ENCODE results near the gene RASGEF1B. TPM values are rescaled to one million over a fixed set of nuclear protein-coding genes. Genes with fewer than 3 reads are reported as not detected.

Gene RASGEF1B
- total RNA-seq, 1 donor from 2014 or later = 2.3 TPM

DNA sequence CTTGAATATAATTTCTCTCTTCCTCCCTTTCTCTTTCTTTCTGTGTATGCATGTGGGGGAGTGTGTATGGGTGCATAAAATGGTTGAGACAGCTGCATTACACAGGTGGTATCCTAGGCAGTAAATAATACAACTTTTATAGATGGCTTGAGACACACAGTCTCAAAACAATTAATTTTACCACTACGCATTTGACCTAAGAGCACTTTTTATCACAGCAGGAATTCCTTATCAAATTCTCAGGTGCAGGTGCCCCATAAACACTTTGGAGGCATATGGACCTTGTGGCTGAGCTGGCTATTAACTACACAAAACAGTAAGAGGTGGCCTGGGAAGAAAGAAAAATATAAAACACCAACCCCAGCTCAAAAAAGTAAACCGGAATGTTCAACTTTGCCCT is 91.3 kb downstream of the RASGEF1B start:
- H3K27ac Mint-ChIP-seq (ENCODE audit: unreplicated experiment) = no peak overlapping the region
- no peak overlapping the region for H3K4me3 Mint-ChIP-seq (ENCODE audit: unreplicated experiment)
- peaks cover 18% of the 10 kb centered on the region for H3K27me3 Mint-ChIP-seq (ENCODE audit: low read depth)
- TF ChIP-seq, protein P1, sequence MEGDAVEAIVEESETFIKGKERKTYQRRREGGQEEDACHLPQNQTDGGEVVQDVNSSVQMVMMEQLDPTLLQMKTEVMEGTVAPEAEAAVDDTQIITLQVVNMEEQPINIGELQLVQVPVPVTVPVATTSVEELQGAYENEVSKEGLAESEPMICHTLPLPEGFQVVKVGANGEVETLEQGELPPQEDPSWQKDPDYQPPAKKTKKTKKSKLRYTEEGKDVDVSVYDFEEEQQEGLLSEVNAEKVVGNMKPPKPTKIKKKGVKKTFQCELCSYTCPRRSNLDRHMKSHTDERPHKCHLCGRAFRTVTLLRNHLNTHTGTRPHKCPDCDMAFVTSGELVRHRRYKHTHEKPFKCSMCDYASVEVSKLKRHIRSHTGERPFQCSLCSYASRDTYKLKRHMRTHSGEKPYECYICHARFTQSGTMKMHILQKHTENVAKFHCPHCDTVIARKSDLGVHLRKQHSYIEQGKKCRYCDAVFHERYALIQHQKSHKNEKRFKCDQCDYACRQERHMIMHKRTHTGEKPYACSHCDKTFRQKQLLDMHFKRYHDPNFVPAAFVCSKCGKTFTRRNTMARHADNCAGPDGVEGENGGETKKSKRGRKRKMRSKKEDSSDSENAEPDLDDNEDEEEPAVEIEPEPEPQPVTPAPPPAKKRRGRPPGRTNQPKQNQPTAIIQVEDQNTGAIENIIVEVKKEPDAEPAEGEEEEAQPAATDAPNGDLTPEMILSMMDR (IDR thresholded peaks at IDR 0.05) = no peak
- H3K4me1 Mint-ChIP-seq (ENCODE audit: low read depth) = no peaks in the 10 kb centered on the region
- no peak for DNase-seq (ENCODE audit: low spot score)
- H3K36me3 Mint-ChIP-seq (ENCODE audit: low read depth) = no peaks in the 10 kb centered on the region
- H3K9me3 Mint-ChIP-seq (ENCODE audit: low read depth) = no peaks in the 10 kb centered on the region

DNA sequence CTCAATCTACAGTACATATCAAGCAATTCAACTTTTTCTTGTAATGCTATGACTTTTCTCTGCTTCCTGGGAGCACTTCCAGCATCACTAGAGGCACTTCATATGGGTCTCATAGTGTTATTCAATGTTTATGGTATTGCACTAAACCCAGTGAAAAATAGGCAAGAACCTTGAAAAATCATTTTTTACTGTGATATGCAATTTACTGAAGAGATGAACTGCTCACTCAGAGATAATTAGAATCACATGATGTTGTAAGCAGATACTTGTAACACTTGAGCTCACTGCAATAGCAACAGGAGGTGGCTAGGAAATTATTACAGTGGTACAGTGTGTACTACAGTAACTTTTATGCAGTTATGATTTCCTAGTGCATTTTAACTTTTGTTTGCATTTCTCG is 93.3 kb downstream of the RASGEF1B start:
- Mint-ChIP-seq H3K4me1 (ENCODE audit: low read depth) (no peaks in the 10 kb centered on the region), H3K4me3 (ENCODE audit: unreplicated experiment) (no peak overlapping the region), H3K9me3 (ENCODE audit: low read depth) (no peaks in the 10 kb centered on the region), H3K36me3 (ENCODE audit: low read depth) (no peaks in the 10 kb centered on the region), H3K27me3 (ENCODE audit: low read depth) (peaks cover 13% of the 10 kb centered on the region), H3K27ac (ENCODE audit: unreplicated experiment) (no peak overlapping the region)
- DNase-seq (ENCODE audit: low spot score) = no peak
- TF ChIP-seq, protein P1 (IDR thresholded peaks at IDR 0.05) = no peak

DNA sequence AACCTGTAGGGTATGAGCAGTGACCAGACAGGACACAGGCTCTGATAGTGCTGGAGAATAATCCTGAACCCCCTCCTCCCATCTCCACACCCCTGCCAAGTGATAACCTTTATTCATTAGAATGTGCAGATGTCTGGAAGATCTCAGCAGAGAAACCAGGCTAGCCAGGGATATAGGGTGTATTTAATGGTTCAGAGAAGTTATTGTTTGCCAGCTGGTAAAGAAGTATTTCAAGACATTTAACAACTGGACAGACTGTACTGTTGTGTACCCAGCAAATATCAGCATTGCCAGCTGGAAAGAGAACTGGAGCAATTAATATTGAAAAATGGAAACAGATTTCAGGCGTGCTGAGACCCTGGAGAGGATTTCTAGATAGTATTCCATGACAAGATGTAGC is 94.5 kb downstream of the RASGEF1B start:
- TF ChIP-seq, protein P1 (IDR thresholded peaks at IDR 0.05) = no peak
- H3K4me1 Mint-ChIP-seq (ENCODE audit: low read depth) = no peaks in the 10 kb centered on the region
- H3K27ac Mint-ChIP-seq (ENCODE audit: unreplicated experiment) = no peak overlapping the region
- H3K27me3 Mint-ChIP-seq (ENCODE audit: low read depth) = peaks cover 17% of the 10 kb centered on the region
- H3K9me3 Mint-ChIP-seq (ENCODE audit: low read depth) = no peaks in the 10 kb centered on the region
- H3K36me3 Mint-ChIP-seq (ENCODE audit: low read depth) = no peaks in the 10 kb centered on the region
- H3K4me3 Mint-ChIP-seq (ENCODE audit: unreplicated experiment) = no peak overlapping the region
- DNase-seq (ENCODE audit: low spot score) = no peak

DNA sequence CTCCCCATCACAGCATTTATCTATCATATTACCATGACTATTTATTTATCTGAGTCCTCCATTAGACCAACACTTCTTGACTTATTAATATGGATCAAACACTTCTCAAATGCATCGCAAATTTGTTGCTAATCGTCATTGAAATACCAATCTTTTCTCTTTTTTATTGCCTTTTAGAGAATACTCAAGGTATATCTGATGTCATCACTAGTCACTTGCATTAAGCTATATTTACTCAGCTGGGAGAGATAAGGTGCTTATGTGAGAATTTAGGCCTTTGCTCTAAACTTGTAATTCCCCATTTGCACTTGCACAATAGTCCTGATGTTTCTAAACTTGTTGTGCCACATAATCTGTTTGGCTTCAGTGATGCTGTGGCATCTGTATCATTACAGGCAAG is 95.0 kb downstream of the RASGEF1B start:
- H3K4me1 Mint-ChIP-seq (ENCODE audit: low read depth) = no peaks in the 10 kb centered on the region
- TF ChIP-seq, protein P1 (IDR thresholded peaks at IDR 0.05) = no peak
- DNase-seq (ENCODE audit: low spot score) = no peak
- no peak overlapping the region for H3K27ac Mint-ChIP-seq (ENCODE audit: unreplicated experiment)
- no peaks in the 10 kb centered on the region for H3K36me3 Mint-ChIP-seq (ENCODE audit: low read depth)
- peaks cover 18% of the 10 kb centered on the region for H3K27me3 Mint-ChIP-seq (ENCODE audit: low read depth)
- H3K9me3 Mint-ChIP-seq (ENCODE audit: low read depth) = no peaks in the 10 kb centered on the region
- H3K4me3 Mint-ChIP-seq (ENCODE audit: unreplicated experiment) = no peak overlapping the region

All from chondrocyte (in vitro differentiated cells).